Measurements from ENCODE around the gene LRSAM1.

Gene LRSAM1

DNA sequence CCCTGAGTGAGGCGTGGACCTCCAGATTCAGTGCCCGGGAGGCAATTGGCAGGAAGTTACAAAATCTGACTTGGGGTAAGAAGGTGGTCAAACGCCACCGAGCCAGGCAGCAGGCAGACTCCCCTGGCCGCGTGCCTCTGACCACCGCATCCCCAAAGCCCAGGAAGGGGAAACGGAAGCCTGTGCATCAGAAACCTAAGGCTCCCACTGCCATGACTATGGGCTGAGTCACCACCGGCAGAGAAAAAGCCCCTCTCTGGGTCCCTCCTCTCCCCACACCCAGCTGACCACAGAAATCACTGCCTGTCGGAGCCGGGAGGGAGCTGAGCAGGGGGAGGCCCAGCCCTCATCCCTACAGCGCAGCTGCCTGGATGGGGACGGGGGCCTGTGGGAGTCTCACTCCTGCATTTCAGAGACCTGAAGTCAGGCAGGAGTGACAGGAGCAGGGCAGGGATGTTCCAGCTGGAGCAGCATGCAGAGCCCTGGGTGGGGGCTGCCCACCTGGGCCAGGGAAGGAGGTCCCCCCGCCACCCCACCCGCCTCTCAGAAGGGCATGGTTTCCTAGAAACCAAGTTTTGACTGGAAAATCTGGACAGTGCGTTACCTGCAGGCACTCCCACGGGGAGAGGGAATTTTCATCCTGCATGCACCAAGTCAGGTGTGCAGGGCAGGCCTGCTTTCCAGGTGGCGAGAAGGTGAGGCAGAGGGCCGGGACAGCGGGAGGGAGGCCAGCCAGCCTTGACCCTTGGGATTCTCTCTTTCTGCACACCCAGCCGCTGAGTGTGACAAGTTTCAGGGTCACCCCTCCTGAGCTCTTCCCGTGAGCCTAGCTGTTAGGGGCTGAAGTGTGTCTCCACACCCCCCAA lies 68.2 kb downstream of the LRSAM1 start:
- DNase-seq, result no peak

- DNase-seq, result no peak
Observed at GRCh38 chr9:127520941-127521918, 69.9 kb downstream of the LRSAM1 start.

DNA sequence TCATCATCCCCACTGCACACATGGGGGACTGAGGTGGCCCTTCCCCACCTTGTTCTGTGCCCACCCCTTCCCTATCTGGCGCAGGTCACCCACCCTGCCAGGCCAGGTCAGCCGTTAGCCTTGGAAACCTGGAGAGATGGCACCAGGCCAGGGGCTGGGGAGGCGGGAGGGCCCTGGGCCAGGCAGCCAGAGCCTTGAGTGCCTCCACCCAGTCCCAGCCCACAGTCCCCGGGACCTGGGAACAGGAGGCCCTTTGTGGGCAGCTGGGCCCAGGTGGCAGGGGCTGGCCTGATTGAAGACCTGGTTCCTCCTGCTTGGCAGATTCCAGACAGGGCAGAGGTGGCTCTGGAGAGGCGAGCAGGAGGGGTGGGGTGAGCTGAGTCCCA lies 70.6 kb downstream of the LRSAM1 start:
- no peak for DNase-seq

DNA sequence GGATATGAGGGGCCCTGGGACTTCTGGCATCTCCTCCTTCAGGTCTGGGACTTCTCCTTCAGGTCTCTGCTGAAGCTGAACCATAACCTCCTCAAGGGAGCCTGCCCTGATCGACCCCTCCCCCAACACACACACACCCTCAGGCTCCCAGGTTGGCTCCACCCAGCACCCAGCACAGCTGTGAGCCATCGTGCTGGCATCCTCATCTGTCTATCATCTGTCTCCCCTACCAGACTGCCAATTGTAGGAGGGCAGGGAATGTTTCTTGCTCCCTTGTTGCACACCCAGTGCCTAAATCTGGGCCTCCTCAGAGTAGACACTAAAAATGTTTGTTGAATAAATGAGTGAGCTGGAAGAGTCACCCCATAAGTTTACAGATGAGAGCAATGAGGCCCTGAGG lies 71.4 kb downstream of the LRSAM1 start:
- DNase-seq, result no peak

DNA sequence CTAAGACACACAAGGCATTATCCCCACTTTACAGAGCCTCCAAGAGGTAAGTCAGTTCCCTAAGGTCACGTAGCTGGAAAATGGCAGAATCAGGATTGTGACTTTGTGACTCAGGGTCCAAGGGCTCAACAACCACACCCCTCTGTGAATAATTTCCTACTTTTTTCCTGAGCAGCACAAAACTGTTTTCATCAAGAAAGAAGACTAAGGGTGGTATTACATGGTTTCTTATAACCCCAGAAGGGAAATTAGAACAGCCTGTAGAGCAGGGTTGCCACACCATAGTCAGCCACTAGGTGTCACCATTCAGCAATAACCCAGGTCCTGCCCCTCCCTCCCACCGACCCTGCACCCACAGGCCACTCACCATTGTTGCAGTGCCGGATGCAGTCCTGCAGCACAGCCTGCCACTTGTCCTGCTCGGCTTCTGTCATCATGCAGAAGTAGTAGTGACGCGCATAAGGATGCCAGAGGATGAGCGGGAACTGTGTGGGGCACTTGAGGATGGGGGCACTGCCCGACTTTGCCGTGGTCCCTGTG lies 72.1 kb downstream of the LRSAM1 start:
- DNase-seq, result no peak

DNA sequence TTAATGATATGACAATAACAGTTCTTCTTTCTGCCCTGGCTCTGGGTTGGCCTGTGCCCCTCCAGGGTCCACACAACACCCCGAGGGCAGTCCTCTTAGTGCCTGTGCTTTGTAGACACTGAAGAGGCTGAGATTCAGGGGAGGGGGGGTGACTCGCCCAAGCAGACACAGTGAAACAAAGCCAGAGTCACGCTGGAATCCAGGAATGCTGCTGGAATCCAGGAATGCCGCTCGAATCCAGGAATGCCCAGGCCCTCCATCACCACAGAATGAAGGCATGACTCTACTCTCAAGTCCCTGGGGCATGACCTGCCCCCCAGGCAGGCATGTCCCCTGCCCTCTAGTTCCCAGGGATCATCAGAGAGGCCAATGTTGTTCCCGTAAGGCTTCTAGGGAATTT lies 73.1 kb downstream of the LRSAM1 start:
- no peak for DNase-seq

GRCh38 chr9:127525401-127526188 lies 74.3 kb downstream of the LRSAM1 start:
- DNase-seq, result no peak

DNA sequence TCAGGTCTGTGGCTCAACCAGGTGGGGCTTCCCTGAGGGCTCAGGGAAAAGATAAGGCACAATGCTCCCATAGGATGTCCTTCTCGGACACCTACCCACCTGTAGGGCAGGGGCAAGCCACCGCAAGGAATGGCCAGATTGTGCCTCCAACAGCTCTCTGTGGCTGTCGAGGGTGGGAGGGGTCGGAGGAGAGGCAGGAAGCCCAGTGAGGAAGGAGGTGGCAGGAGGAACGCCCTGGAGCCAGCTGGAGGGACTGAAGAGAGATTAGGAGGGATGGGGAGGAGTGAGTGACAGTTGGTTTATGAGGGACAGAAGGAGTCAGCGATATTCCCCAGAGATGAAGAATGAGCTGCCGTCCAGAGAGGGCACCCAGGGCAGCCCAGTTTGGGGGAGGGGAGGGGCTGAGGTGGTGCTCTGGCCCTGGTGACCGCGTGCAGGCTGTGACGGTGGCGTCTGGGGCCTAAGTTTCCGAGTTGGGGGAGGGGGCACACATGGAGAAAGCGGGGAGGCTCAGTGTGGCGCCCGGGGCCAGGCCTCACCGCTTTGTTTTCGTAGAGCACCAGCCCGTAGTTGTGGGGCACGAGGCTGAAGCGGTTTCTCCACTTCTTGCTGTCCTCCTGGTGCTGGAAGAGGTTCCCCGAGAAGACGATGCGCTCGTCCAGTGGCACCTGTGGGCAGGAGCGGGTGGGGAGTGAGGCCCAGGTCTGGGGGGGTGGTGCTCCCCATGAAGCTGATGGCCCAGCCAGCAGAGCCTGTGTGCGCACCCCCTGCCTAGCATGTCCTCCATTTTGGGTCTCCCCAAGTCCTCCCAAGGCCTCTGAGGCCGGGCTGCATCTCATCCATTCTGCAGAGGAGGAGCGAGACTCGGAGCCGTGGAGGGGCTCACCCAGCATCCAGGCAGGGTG lies 75.6 kb downstream of the LRSAM1 start:
- DNase-seq, result no peak

- no peak for DNase-seq
Observed at GRCh38 chr9:127527560-127528268, 76.4 kb downstream of the LRSAM1 start.

- DNase-seq, result no peak
Observed at GRCh38 chr9:127528422-127529251, 77.3 kb downstream of the LRSAM1 start.

GRCh38 chr9:127529671-127530070 lies 78.4 kb downstream of the LRSAM1 start:
- no peak for DNase-seq

GRCh38 chr9:127530206-127530941 lies 79.1 kb downstream of the LRSAM1 start:
- no peak for DNase-seq

DNA sequence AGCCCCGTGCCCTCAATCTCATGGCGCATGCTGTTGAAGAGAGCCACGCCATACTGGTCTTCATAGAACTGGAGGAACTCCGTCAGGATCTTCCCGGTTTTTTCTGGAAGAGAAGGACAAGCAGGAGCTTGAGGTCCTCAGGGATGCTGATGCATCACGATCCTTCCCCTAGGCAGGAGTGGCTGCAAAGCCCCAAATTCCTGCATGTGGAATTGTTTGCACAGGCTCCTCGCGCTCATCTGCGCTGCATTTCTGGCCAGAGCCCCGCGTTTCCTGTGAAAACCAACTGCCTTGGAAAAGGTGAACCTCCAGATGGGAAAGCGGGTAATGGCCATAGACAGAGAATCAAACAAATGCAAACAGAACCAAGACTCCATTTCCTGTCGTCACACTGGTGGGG lies 80.4 kb downstream of the LRSAM1 start:
- no peak for DNase-seq

GRCh38 chr9:127534250-127534906 lies 83.1 kb downstream of the LRSAM1 start:
- DNase-seq, result no peak

- no peak for DNase-seq
Observed at GRCh38 chr9:127534931-127535330, 83.6 kb downstream of the LRSAM1 start.

- no peak for DNase-seq
Observed at GRCh38 chr9:127535396-127535795, 84.1 kb downstream of the LRSAM1 start.

DNA sequence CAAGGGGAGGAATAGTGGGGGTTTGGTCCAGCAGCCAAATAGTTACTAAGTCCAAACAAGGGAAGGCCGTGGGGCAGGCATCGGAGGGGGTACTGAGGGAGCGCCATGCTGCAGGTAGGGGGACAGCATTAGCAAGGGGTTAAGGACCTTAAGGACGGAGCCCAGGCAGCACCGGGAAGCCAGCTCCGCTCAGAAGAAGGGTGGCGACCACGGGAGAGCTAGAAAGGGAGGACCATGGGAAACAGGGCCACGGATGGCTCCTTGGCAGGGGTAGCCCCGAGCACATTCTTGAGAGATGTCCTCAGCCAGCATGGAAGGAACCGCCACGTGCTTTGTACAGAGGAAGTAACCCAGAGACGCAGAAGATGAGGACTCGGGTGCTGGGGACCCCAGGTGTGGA lies 84.5 kb downstream of the LRSAM1 start:
- DNase-seq, result no peak

- DNase-seq, result no peak
Observed at GRCh38 chr9:127536499-127536898, 85.2 kb downstream of the LRSAM1 start.

GRCh38 chr9:127537014-127537413 lies 85.7 kb downstream of the LRSAM1 start:
- DNase-seq, result no peak
